Activated naive CD4-positive, alpha-beta T cell treated with anti-CD3 and anti-CD28 coated beads, Interleukin-2, amount 50 U/mL, for 72 hours (primary cell): Measurements from ENCODE around the gene GSTA3. TPM values are rescaled to one million over a fixed set of nuclear protein-coding genes. Genes with fewer than 3 reads are reported as not detected.
"Not testable (repeated sequence)": the region's sequence is repeated elsewhere in the genome, so short reads cannot be mapped to it uniquely, and the experiment has no call there.

Source experiments
- ATAC-seq, 2 donors: fragments of 150-1000 bp; cut with Tn5 transposase; 2 replicates each; pipeline ENCODE4 v1.10.0; 2021; ENCODE audit warnings: mild to moderate bottlenecking in 2 of 2, moderate library complexity in 2 of 2
- DNase-seq, 2 donors: peaks; one replicate each; pipeline ENCODE4 v3.0.0; 2021 to 2022; ENCODE audit warnings: low spot score in 2 of 2
- H3K27ac Mint-ChIP-seq, 2 donors: one replicate each; pipeline ENCODE4 v1.8.0; 2022; ENCODE audit warnings: mild to moderate bottlenecking in 2 of 2, mixed read lengths in 2 of 2
- H3K36me3 Mint-ChIP-seq, 2 donors: one replicate each; pipeline ENCODE4 v1.8.0; 2022; ENCODE audit warnings: mixed read lengths in 2 of 2
- H3K9me3 Mint-ChIP-seq, 2 donors: one replicate each; pipeline ENCODE4 v1.8.0; 2022; ENCODE audit warnings: mixed read lengths in 2 of 2
- total RNA-seq, 2 donors: library from RNA; stranded (reverse); gene quantifications; one replicate each; pipeline ENCODE4 v1.2.3, GENCODE V29; 2022

The GSTA3 gene
- total RNA-seq, 2 donors from 2014 or later, result not detected

GRCh38 chr6:52921743-52922142 is 12.2 kb upstream of the GSTA3 start:
- ATAC-seq (no peak), DNase-seq (no peak)
- no peaks in the 10 kb centered on the region for H3K9me3 Mint-ChIP-seq
- no peaks in the 10 kb centered on the region for H3K36me3 Mint-ChIP-seq
- no peak overlapping the region for H3K27ac Mint-ChIP-seq

GRCh38 chr6:52919511-52919910 is 10.0 kb upstream of the GSTA3 start:
- not testable (repeated sequence) for H3K9me3 Mint-ChIP-seq, ATAC-seq, H3K36me3 Mint-ChIP-seq, DNase-seq, H3K27ac Mint-ChIP-seq

GRCh38 chr6:52918771-52919170 is 9.3 kb upstream of the GSTA3 start:
- H3K27ac Mint-ChIP-seq, H3K36me3 Mint-ChIP-seq, H3K9me3 Mint-ChIP-seq, DNase-seq, ATAC-seq: not testable (repeated sequence)

- not testable (repeated sequence) for H3K9me3 Mint-ChIP-seq, DNase-seq, ATAC-seq, H3K36me3 Mint-ChIP-seq, H3K27ac Mint-ChIP-seq
These were observed 8.7 kb upstream of the GSTA3 start for GRCh38 chr6:52918027-52918686.

GRCh38 chr6:52914516-52914915 is 5.0 kb upstream of the GSTA3 start:
- Mint-ChIP-seq H3K27ac (no peak overlapping the region), H3K9me3 (peaks cover 0 to 10% of the 10 kb centered on the region in 2 donors), H3K36me3 (peaks cover 0 to 5% of the 10 kb centered on the region in 2 donors)
- DNase-seq (no peak), ATAC-seq (no peak)

- Mint-ChIP-seq H3K9me3 (peaks cover 0 to 9% of the 10 kb centered on the region in 2 donors), H3K36me3 (peaks cover 0 to 5% of the 10 kb centered on the region in 2 donors), H3K27ac (no peak overlapping the region)
- ATAC-seq, result no peak
- no peak for DNase-seq
These were observed 593 bp upstream of the GSTA3 start for GRCh38 chr6:52910091-52910490.

GRCh38 chr6:52909131-52909530 is 367 bp downstream of the GSTA3 start:
- ATAC-seq (no peak), DNase-seq (no peak)
- H3K9me3 Mint-ChIP-seq, result no peaks in the 10 kb centered on the region
- no peak overlapping the region for H3K27ac Mint-ChIP-seq
- no peaks in the 10 kb centered on the region for H3K36me3 Mint-ChIP-seq

- ATAC-seq (no peak), DNase-seq (no peak)
- H3K36me3 Mint-ChIP-seq, result no peaks in the 10 kb centered on the region
- H3K27ac Mint-ChIP-seq, result no peak overlapping the region
- H3K9me3 Mint-ChIP-seq, result no peaks in the 10 kb centered on the region
These were observed 972 bp downstream of the GSTA3 start for GRCh38 chr6:52908526-52908925.

GRCh38 chr6:52904562-52905279 is 4.8 kb downstream of the GSTA3 start:
- no peaks in the 10 kb centered on the region for H3K36me3 Mint-ChIP-seq
- no peaks in the 10 kb centered on the region for H3K9me3 Mint-ChIP-seq
- no peak overlapping the region for H3K27ac Mint-ChIP-seq
- DNase-seq, result peak in 1 of 2 donors; percentile 5
- ATAC-seq, result peak in 1 of 2 donors; percentile 44

GRCh38 chr6:52900536-52900935 is 9.0 kb downstream of the GSTA3 start:
- peaks cover 0 to 5% of the 10 kb centered on the region in 2 donors for H3K9me3 Mint-ChIP-seq

GRCh38 chr6:52895790-52896189 is 13.7 kb downstream of the GSTA3 start:
- not testable (repeated sequence) for DNase-seq, H3K27ac Mint-ChIP-seq, ATAC-seq, H3K36me3 Mint-ChIP-seq, H3K9me3 Mint-ChIP-seq

More at GRCh38 chr6:52900536-52900935, 9.0 kb downstream of the GSTA3 start:
- no peak overlapping the region for H3K27ac Mint-ChIP-seq
- H3K36me3 Mint-ChIP-seq, result no peaks in the 10 kb centered on the region
- DNase-seq, result no peak
- ATAC-seq, result no peak

- H3K27ac Mint-ChIP-seq, result no peak overlapping the region
- H3K36me3 Mint-ChIP-seq, result no peaks in the 10 kb centered on the region
- H3K9me3 Mint-ChIP-seq, result peaks cover 0 to 5% of the 10 kb centered on the region in 2 donors
- ATAC-seq, result no peak
- DNase-seq, result no peak
These were observed 15.2 kb downstream of the GSTA3 start for GRCh38 chr6:52894285-52894684.

- DNase-seq (no peak), ATAC-seq (no peak)
- peaks cover 0 to 5% of the 10 kb centered on the region in 2 donors for H3K9me3 Mint-ChIP-seq
- H3K36me3 Mint-ChIP-seq, result no peaks in the 10 kb centered on the region
- no peak overlapping the region for H3K27ac Mint-ChIP-seq
These were observed 15.7 kb downstream of the GSTA3 start for GRCh38 chr6:52893803-52894202.

GRCh38 chr6:52893221-52893620 is 16.3 kb downstream of the GSTA3 start:
- Mint-ChIP-seq H3K27ac (no peak overlapping the region), H3K36me3 (no peaks in the 10 kb centered on the region), H3K9me3 (peaks cover 0 to 3% of the 10 kb centered on the region in 2 donors)
- ATAC-seq (no peak), DNase-seq (no peak)

- ATAC-seq (peak in 1 of 2 donors; percentile 63), DNase-seq (no peak)
- Mint-ChIP-seq H3K27ac (no peak overlapping the region), H3K36me3 (no peaks in the 10 kb centered on the region), H3K9me3 (no peaks in the 10 kb centered on the region)
These were observed 19.5 kb downstream of the GSTA3 start for GRCh38 chr6:52890018-52890417.

GRCh38 chr6:52887910-52888524 is 21.5 kb downstream of the GSTA3 start:
- ATAC-seq, result peak; percentile 46 to 77
- no peak for DNase-seq
- H3K27ac Mint-ChIP-seq, result no peak overlapping the region
- no peaks in the 10 kb centered on the region for H3K9me3 Mint-ChIP-seq
- no peaks in the 10 kb centered on the region for H3K36me3 Mint-ChIP-seq
